Cardiac fibroblast (primary cell): Measurements from ENCODE around the gene TOE1.

Experiments
- DNase-seq, 2 donors: peaks; one replicate each; pipeline versions ENCODE4 v3.0.0 to v3.0.0-alpha.2; 2010; ENCODE audit warnings: low read depth in 2 of 2
- H3K4me3 ChIP-seq, 2 donors: replicated peaks in 1 of 2; 1 replicate in 1 of 2; 2 replicates in 1 of 2; pipeline ENCODE4 v1.5.1; 2011; ENCODE audit warnings: low read depth in 2 of 2, low read length in 2 of 2, mild to moderate bottlenecking in 2 of 2, moderate library complexity in 1 of 2
- CTCF ChIP-seq: IDR thresholded peaks from one replicate; pipeline ENCODE4 v1.5.1; 2011; ENCODE audit warnings: low read depth, mild to moderate bottlenecking, low read length, inconsistent platforms

The TOE1 gene

GRCh38 chr1:45334308-45335245 lies 5.4 kb upstream of the TOE1 start:
- no peak for TF ChIP-seq CTCF
- no peak overlapping the region for H3K4me3 ChIP-seq
- peak; percentile 21 to 22 for DNase-seq

- no peak for DNase-seq
- H3K4me3 ChIP-seq, result no peak overlapping the region
- no peak for TF ChIP-seq CTCF
These were observed 4.1 kb upstream of the TOE1 start for GRCh38 chr1:45335855-45336324.

- no peak for DNase-seq
- no peak overlapping the region for H3K4me3 ChIP-seq
- no peak for TF ChIP-seq CTCF
These were observed 2.2 kb upstream of the TOE1 start for GRCh38 chr1:45337630-45338325.

- H3K4me3 ChIP-seq, result peak overlapping the region; percentile 91 to 92
- TF ChIP-seq CTCF, result no peak
- peak in 1 of 2 donors; percentile 12 for DNase-seq
These were observed 971 bp downstream of the TOE1 start for GRCh38 chr1:45340816-45341466.

GRCh38 chr1:45344499-45344898 lies 4.5 kb downstream of the TOE1 start:
- DNase-seq, result no peak
- H3K4me3 ChIP-seq, result no peak overlapping the region

GRCh38 chr1:45345014-45345413 lies 5.0 kb downstream of the TOE1 start:
- TF ChIP-seq CTCF, result no peak
- DNase-seq, result no peak
- no peak overlapping the region for H3K4me3 ChIP-seq

More at GRCh38 chr1:45344499-45344898, 4.5 kb downstream of the TOE1 start:
- TF ChIP-seq CTCF, result no peak
